H1 (cell line): Measurements from ENCODE around the gene CDYL. TPM values are rescaled to one million over a fixed set of nuclear protein-coding genes. Genes with fewer than 3 reads are reported as not detected.

Experiments used
- HDAC2 ChIP-seq, 2 experiments: fragments of 300-600 bp in 1 of 2; sonication (generic) in 1 of 2; IDR thresholded peaks; 2 replicates each; pipeline ENCODE4 v1.6.1; 2011 to 2012; ENCODE audit warnings: low read depth in 2 of 2, low read length in 2 of 2, mild to moderate bottlenecking in 2 of 2, moderate library complexity in 2 of 2, borderline replicate concordance in 1 of 2, inconsistent platforms in 1 of 2
- JUND ChIP-seq: IDR thresholded peaks from 2 replicates; pipeline ENCODE4 v1.6.1; 2011; ENCODE audit warnings: mild to moderate bottlenecking, improper control_type of control experiment, low read length
- MAFK ChIP-seq: IDR thresholded peaks from 2 replicates; pipeline ENCODE4 v1.6.1; 2012; ENCODE audit warnings: low read depth, mild to moderate bottlenecking, improper control_type of control experiment, low read length
- POU5F1 ChIP-seq: IDR thresholded peaks from 2 replicates; pipeline ENCODE4 v1.6.1; 2011; ENCODE audit warnings: low read depth, mild to moderate bottlenecking, low read length, moderate library complexity
- TEAD4 ChIP-seq: IDR thresholded peaks from 2 replicates; pipeline ENCODE4 v1.6.1; 2012; ENCODE audit warnings: low read depth, low read length, inconsistent platforms, mixed read lengths
- ZNF274 ChIP-seq: IDR thresholded peaks from 2 replicates; pipeline ENCODE4 v1.7.0; 2012; ENCODE audit warnings: low read length, borderline replicate concordance; ENCODE audit errors: extremely low read depth
- polyA plus RNA-seq, 7 experiments: library from polyadenylated mRNA; depleted of rRNA in 3 of 7; stranded (reverse) in 5 of 7; unstranded in 2 of 7; fragments of >200 nt in 5 of 7; fragments of 200-250 nt in 2 of 7; gene quantifications; 1 replicate in 5 of 7; 2 replicates in 1 of 7; 4 replicates in 1 of 7; pipeline versions ENCODE4 v1.2.1 to v1.2.3, GENCODE V29; 2011 to 2013; ENCODE audit warnings: missing spikeins in 2 of 7, mixed read lengths in 2 of 7
- total RNA-seq: library from RNA; stranded (reverse); fragmentation: NEBNext Ultra II Directional; extraction: Animal tissue kit (Norgen Biotek cat#: 25700); gene quantifications from 2 replicates; pipeline ENCODE4 v1.2.1, GENCODE V29; 2021

Gene CDYL
- total and polyA plus RNA-seq, 2 of the 8 experiments (the other 6 are each of a cell fraction or from before 2014, with no cell fraction given), result 56.4 to 119 TPM

DNA sequence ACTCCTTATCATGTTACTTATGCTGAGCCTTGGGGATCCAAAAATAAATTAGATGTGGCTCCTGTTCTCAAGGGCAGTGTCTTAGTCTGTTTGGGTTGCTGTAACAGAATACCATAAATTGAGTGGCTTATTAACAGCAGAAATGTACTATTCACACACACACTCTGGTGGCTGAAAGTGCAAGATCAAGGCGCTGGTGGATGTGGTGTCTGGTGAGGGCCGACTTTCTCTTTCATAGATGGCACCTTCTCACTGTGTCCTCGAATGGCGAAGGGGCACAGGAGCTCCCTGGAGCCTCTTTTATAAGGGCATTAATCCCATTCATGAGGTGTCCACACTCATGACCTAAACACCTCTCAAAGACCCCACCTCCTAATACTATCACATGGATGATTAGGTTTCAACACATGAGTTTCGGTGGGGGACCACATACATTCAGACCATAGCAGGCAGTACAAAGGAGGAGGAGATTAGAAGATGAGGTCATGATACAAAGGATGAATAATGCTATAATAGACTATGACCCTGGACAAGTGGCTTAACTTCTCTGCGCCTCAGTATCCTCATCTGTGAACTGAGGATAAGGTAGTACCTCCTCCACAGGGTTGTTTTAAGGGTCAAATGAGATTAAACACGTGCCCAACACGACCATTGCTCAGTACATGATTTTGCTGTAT is 193.5 kb downstream of the CDYL start (continued):
- no peak for TF ChIP-seq ZNF274
- no peak for TF ChIP-seq HDAC2 (IDR thresholded peaks at IDR 0.05; ENCODE audit: borderline replicate concordance in 1 of 2, low read depth in 2 of 2, low read length in 2 of 2)
- TF ChIP-seq POU5F1, result no peak
- TF ChIP-seq TEAD4, result no peak
- no peak for TF ChIP-seq JUND
- no peak for TF ChIP-seq MAFK
- TF ChIP-seq, all 59 proteins: peak for 0
